CD14-positive monocyte (primary cell): ENCODE data around the gene RGS13. TPM values are rescaled to one million over a fixed set of nuclear protein-coding genes. Genes with fewer than 3 reads are reported as not detected.

ENCODE experiments used
- DNase-seq, 3 donors: peaks; one replicate each; pipeline ENCODE4 v3.0.0-alpha.2; 2011 to 2022
- H2AFZ ChIP-seq: 2 replicates; pipeline ENCODE4 v1.6.0; 2012; ENCODE audit warnings: mild to moderate bottlenecking, low read depth, low read length, inconsistent platforms; ENCODE audit not compliant: insufficient read depth, poor library complexity, severe bottlenecking
- H3K27ac ChIP-seq, 2 donors: 1 replicate in 1 of 2; 2 replicates in 1 of 2; pipeline ENCODE4 v1.5.1; 2012 to 2013; ENCODE audit warnings: low read length in 2 of 2, control low read depth in 1 of 2, inconsistent platforms in 1 of 2, low read depth in 1 of 2, mild to moderate bottlenecking in 1 of 2
- H3K27me3 ChIP-seq, 2 donors: one replicate each; pipeline versions ENCODE4 v1.6.0 to v1.6.1; 2011 to 2013; ENCODE audit warnings: low read length in 2 of 2; ENCODE audit not compliant: control insufficient read depth in 2 of 2, insufficient read depth in 2 of 2
- H3K36me3 ChIP-seq, 2 donors: replicated peaks in 1 of 2; 1 replicate in 1 of 2; 2 replicates in 1 of 2; pipeline versions ENCODE4 v1.5.1 to v1.6.1; 2012 to 2013; ENCODE audit warnings: low read length in 2 of 2, control low read depth in 1 of 2, inconsistent platforms in 1 of 2, mild to moderate bottlenecking in 1 of 2; ENCODE audit not compliant: insufficient read depth in 2 of 2, control insufficient read depth in 1 of 2
- H3K4me1 ChIP-seq, 2 donors: 1 replicate in 1 of 2; 2 replicates in 1 of 2; pipeline versions ENCODE4 v1.5.1 to v1.6.1; 2012 to 2013; ENCODE audit warnings: low read length in 2 of 2, control low read depth in 1 of 2, inconsistent platforms in 1 of 2, mild to moderate bottlenecking in 1 of 2, moderate library complexity in 1 of 2; ENCODE audit not compliant: insufficient read depth in 2 of 2, control insufficient read depth in 1 of 2
- H3K4me2 ChIP-seq: replicated peaks from 2 replicates; pipeline ENCODE3; 2012; ENCODE audit warnings: low read length, moderate library complexity, mild to moderate bottlenecking; ENCODE audit not compliant: poor library complexity, severe bottlenecking; ENCODE audit errors: extremely low read depth
- H3K4me3 ChIP-seq, 3 experiments: fragments of 200-600 bp in 1 of 3; sonication (generic) in 1 of 3; replicated peaks in 1 of 3; 1 replicate in 2 of 3; 2 replicates in 1 of 3; pipeline ENCODE4 v1.5.1; 2011 to 2013; ENCODE audit warnings: low read length in 3 of 3, mild to moderate bottlenecking in 3 of 3, control low read depth in 2 of 3, low read depth in 2 of 3, inconsistent platforms in 1 of 3, moderate library complexity in 1 of 3
- H3K79me2 ChIP-seq: 2 replicates; pipeline ENCODE4 v1.6.0; 2012; ENCODE audit warnings: mild to moderate bottlenecking, control low read depth, inconsistent platforms, low read length, moderate library complexity; ENCODE audit not compliant: insufficient read depth
- H3K9ac ChIP-seq: 2 replicates; pipeline ENCODE4 v1.6.0; 2017; ENCODE audit warnings: low read length, mild to moderate bottlenecking; ENCODE audit not compliant: insufficient read depth, poor library complexity, severe bottlenecking
- H3K9me3 ChIP-seq, 2 donors: replicated peaks in 1 of 2; 1 replicate in 1 of 2; 2 replicates in 1 of 2; pipeline versions ENCODE4 v1.5.1 to v1.6.1; 2012 to 2013; ENCODE audit warnings: low read length in 2 of 2, control low read depth in 1 of 2; ENCODE audit not compliant: control insufficient read depth in 1 of 2, insufficient read depth in 1 of 2
- H4K20me1 ChIP-seq: 2 replicates; pipeline ENCODE4 v1.6.0; 2012; ENCODE audit warnings: mild to moderate bottlenecking, low read length, control low read depth, moderate library complexity; ENCODE audit not compliant: insufficient read depth
- H3K27ac Mint-ChIP-seq, 7 donors: one replicate each; pipeline ENCODE4 v1.8.0; 2020; ENCODE audit warnings: mild to moderate bottlenecking in 7 of 7, mixed read lengths in 7 of 7, moderate library complexity in 6 of 7, inconsistent platforms in 2 of 7
- H3K27me3 Mint-ChIP-seq, 3 donors: one replicate each; pipeline ENCODE4 v1.8.0; 2021 to 2022; ENCODE audit warnings: low read depth in 3 of 3, mild to moderate bottlenecking in 3 of 3, mixed read lengths in 3 of 3, moderate library complexity in 3 of 3, inconsistent platforms in 1 of 3
- H3K36me3 Mint-ChIP-seq, 2 donors: one replicate each; pipeline ENCODE4 v1.8.0; 2020; ENCODE audit warnings: mixed read lengths in 2 of 2, inconsistent platforms in 1 of 2, mild to moderate bottlenecking in 1 of 2
- H3K4me1 Mint-ChIP-seq: one replicate; pipeline ENCODE4 v1.8.0; 2020; ENCODE audit warnings: mild to moderate bottlenecking, mixed read lengths
- H3K4me3 Mint-ChIP-seq, 2 donors: one replicate each; pipeline ENCODE4 v1.8.0; 2020; ENCODE audit warnings: mild to moderate bottlenecking in 2 of 2, mixed read lengths in 2 of 2, moderate library complexity in 1 of 2
- H3K9me3 Mint-ChIP-seq, 7 donors: one replicate each; pipeline ENCODE4 v1.8.0; 2020 to 2022; ENCODE audit warnings: mixed read lengths in 7 of 7, mild to moderate bottlenecking in 6 of 7, moderate library complexity in 6 of 7, inconsistent platforms in 2 of 7
- WGBS: methylation state at CpG from one replicate; pipeline ENCODE4 v1.1.5; 2013; ENCODE audit warnings: missing lambda C conversion rate; ENCODE audit not compliant: insufficient coverage; 5-methylcytosine and 5-hydroxymethylcytosine counted together
- intact Hi-C, 2 donors: fragments of 100-400 bp; cut with micrococcal nuclease; formaldehyde crosslinking; loops; one replicate each; pipeline versions ENCODE4 v1.15.0 to v1.15.1; 2023
- polyA plus RNA-seq, 3 donors: library from polyadenylated mRNA; depleted of rRNA in 1 of 3; unstranded in 2 of 3; stranded (reverse) in 1 of 3; fragments of 300-500 nt in 2 of 3; fragments of >200 nt in 1 of 3; fragmentation: Illumina TruSeq in 2 of 3; gene quantifications; 1 replicate in 2 of 3; 2 replicates in 1 of 3; pipeline ENCODE4 v1.2.3, GENCODE V29; 2012 to 2021
- TF ChIP-seq, protein P1 (sequence below): fragments of 200-600 bp; IDR thresholded peaks from one replicate; pipeline ENCODE4 v1.8.0; 2022; ENCODE audit warnings: antibody characterized with exemption, mild to moderate bottlenecking

RGS13 gene
- polyA plus RNA-seq, 3 donors = not detected

DNA sequence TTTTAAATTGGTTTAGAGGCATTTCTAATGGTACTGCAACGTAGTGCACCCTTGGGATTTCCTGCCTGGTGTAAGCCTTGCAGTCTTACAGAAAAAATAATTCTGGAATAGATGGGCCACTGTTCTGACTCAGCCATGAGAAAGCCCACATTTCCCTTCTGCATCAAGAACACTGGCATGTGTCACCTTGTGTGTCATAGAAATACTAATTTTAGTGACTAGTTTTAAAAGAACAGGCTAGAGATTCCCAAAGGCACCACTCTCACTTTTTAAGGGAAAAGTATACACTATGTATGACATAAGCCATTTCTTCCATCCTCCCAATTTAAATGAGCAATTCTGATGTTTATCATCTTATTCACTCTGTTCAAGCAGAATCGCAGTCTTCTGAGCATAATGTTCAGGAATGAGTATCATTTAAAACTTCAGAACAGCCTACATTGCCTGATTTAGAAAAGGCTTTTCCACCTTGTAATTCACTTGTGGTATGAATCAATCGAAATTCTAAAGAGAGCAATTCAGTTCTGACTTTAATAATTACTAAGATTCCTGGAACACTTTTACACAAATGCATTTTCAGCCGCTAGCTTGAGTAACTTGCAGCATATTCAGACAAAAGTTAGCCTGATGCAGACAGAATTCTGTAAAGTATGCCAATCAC lies 18.8 kb downstream of the RGS13 start:
- Mint-ChIP-seq H3K4me3 (no peak overlapping the region), H3K27me3 (peaks cover 0 to 4% (median 0%) of the 10 kb centered on the region in 3 donors), H3K36me3 (no peaks in the 10 kb centered on the region), H3K4me1 (no peaks in the 10 kb centered on the region), H3K9me3 (no peaks in the 10 kb centered on the region), H3K27ac (no peak overlapping the region)
- DNase-seq = no peak
- Histone ChIP-seq H2AFZ (no peak overlapping the region), H3K27ac (no peak overlapping the region), H3K79me2 (no peaks in the 10 kb centered on the region), H3K36me3 (no peaks in the 10 kb centered on the region), H3K4me2 (no peak overlapping the region), H3K4me3 (no peak overlapping the region), H4K20me1 (no peaks in the 10 kb centered on the region), H3K4me1 (no peaks in the 10 kb centered on the region), H3K9me3 (no peaks in the 10 kb centered on the region), H3K9ac (no peak overlapping the region), H3K27me3 (no peaks in the 10 kb centered on the region)
- intact Hi-C loops = no loop called here
- 100% methylated on average over 1 of the region's 4 CpGs for WGBS
- TF ChIP-seq, protein P1, sequence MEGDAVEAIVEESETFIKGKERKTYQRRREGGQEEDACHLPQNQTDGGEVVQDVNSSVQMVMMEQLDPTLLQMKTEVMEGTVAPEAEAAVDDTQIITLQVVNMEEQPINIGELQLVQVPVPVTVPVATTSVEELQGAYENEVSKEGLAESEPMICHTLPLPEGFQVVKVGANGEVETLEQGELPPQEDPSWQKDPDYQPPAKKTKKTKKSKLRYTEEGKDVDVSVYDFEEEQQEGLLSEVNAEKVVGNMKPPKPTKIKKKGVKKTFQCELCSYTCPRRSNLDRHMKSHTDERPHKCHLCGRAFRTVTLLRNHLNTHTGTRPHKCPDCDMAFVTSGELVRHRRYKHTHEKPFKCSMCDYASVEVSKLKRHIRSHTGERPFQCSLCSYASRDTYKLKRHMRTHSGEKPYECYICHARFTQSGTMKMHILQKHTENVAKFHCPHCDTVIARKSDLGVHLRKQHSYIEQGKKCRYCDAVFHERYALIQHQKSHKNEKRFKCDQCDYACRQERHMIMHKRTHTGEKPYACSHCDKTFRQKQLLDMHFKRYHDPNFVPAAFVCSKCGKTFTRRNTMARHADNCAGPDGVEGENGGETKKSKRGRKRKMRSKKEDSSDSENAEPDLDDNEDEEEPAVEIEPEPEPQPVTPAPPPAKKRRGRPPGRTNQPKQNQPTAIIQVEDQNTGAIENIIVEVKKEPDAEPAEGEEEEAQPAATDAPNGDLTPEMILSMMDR = no peak

DNA sequence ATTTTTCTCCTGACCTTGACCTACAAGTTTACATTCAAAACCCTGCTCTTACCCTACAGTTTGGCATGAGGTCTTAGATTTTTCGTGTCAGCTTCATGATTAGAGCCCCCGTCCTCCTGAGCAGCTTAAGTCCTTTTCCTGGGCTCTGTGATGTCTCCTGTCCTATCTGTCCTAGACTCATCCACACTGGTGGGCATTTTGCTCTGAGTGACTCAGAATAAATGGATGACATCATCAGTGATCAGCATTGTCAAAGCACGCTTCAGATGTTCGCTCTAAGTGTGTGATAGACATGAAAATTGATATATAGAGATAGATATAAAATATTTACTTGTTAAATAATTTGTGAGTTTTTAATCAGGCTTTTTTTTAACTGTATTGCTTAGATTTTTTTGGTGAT lies 21.8 kb downstream of the RGS13 start:
- 83% methylated on average over 2 of the region's 4 CpGs for WGBS
- no peak overlapping the region for H3K4me3 ChIP-seq
- H3K27ac ChIP-seq = no peak overlapping the region
- TF ChIP-seq, protein P1 = no peak
- no peak for DNase-seq
- H3K4me1 ChIP-seq = no peaks in the 10 kb centered on the region
- H3K79me2 ChIP-seq = no peaks in the 10 kb centered on the region
- Mint-ChIP-seq H3K9me3 (peaks cover 0 to 6% (median 3%) of the 10 kb centered on the region in 7 donors), H3K27me3 (peaks cover 0 to 4% (median 0%) of the 10 kb centered on the region in 3 donors), H3K36me3 (no peaks in the 10 kb centered on the region), H3K27ac (no peak overlapping the region), H3K4me1 (no peaks in the 10 kb centered on the region), H3K4me3 (no peak overlapping the region)
- H3K36me3 ChIP-seq = no peaks in the 10 kb centered on the region
- H3K9ac ChIP-seq = no peak overlapping the region
- no peaks in the 10 kb centered on the region for H3K27me3 ChIP-seq
- H3K4me2 ChIP-seq = no peak overlapping the region
- no peak overlapping the region for H2AFZ ChIP-seq
- no peaks in the 10 kb centered on the region for H4K20me1 ChIP-seq
- H3K9me3 ChIP-seq = no peaks in the 10 kb centered on the region
- intact Hi-C loops = no loop called here
